A673 (cell line): Measurements from ENCODE around the gene CREB3L2. TPM values are rescaled to one million over a fixed set of nuclear protein-coding genes. Genes with fewer than 3 reads are reported as not detected.

Experiments
- BruUV-seq: library from RNA; stranded (reverse); fragments of 400-500 nt; replicated peaks from 2 replicates; lab custom pipeline; 2021; lab: Mats Ljungman, UMichigan
- CTCF ChIA-PET: fragments of 300-600 bp; sonication (Branson Sonifier 250); formaldehyde crosslinking; loops from one replicate; lab custom pipeline; 2022; ENCODE audit warnings: antibody characterized with exemption; lab: Charles Lee
- POLR2A ChIA-PET: fragments of 300-600 bp; sonication (Branson Sonifier 250); formaldehyde crosslinking; loops from one replicate; lab custom pipeline; 2022; ENCODE audit warnings: antibody characterized with exemption; ENCODE audit not compliant: low non-redundant PET; lab: Charles Lee
- DNase-seq: peaks from one replicate; pipeline ENCODE4 v3.0.0-alpha.2; 2015; ENCODE audit warnings: low spot score
- H3K27ac ChIP-seq: fragments of 200-600 bp; sonication (generic); 2 replicates; pipeline ENCODE4 v1.5.1; 2016; ENCODE audit warnings: mixed run types, low read depth, mild to moderate bottlenecking, mixed read lengths, antibody characterized with exemption, low read length; ENCODE audit not compliant: poor library complexity, severe bottlenecking
- H3K27me3 ChIP-seq: fragments of 200-600 bp; sonication (generic); replicated peaks from 2 replicates; pipeline ENCODE4 v1.6.1; 2017; ENCODE audit warnings: mixed run types, low read depth, mild to moderate bottlenecking, mixed read lengths, antibody characterized with exemption, low read length; ENCODE audit not compliant: insufficient read depth, poor library complexity
- H3K36me3 ChIP-seq: fragments of 200-600 bp; sonication (generic); 2 replicates; pipeline ENCODE4 v1.6.1; 2016; ENCODE audit warnings: mixed run types, mild to moderate bottlenecking, mixed read lengths, antibody characterized with exemption, low read length; ENCODE audit not compliant: insufficient read depth, poor library complexity, severe bottlenecking
- H3K4me1 ChIP-seq: fragments of 200-600 bp; sonication (generic); 2 replicates; pipeline ENCODE4 v1.6.1; 2017; ENCODE audit warnings: mixed run types, mild to moderate bottlenecking, mixed read lengths, antibody characterized with exemption, low read length; ENCODE audit not compliant: insufficient read depth, poor library complexity, severe bottlenecking
- H3K4me3 ChIP-seq: fragments of 200-600 bp; sonication (generic); 2 replicates; pipeline ENCODE4 v1.5.1; 2016; ENCODE audit warnings: low read depth, mixed run types, mild to moderate bottlenecking, mixed read lengths, low read length; ENCODE audit not compliant: poor library complexity, severe bottlenecking
- H3K9me3 ChIP-seq: fragments of 200-600 bp; sonication (generic); 2 replicates; pipeline ENCODE4 v1.6.1; 2016; ENCODE audit warnings: mixed run types, low read depth, mild to moderate bottlenecking, mixed read lengths, antibody characterized with exemption, low read length; ENCODE audit not compliant: poor library complexity, severe bottlenecking
- EZH2 ChIP-seq: fragments of 200-600 bp; sonication (generic); IDR thresholded peaks from 2 replicates; pipeline ENCODE4 v1.6.1; 2017; ENCODE audit warnings: borderline replicate concordance, low read depth, mild to moderate bottlenecking, mixed read lengths, antibody characterized with exemption, low read length; ENCODE audit not compliant: poor library complexity, severe bottlenecking
- intact Hi-C: fragments of 100-400 bp; cut with micrococcal nuclease; formaldehyde crosslinking; loops from one replicate; pipeline ENCODE4 v1.10.0; 2022; ENCODE audit not compliant: unreplicated experiment
- total RNA-seq: library from RNA; stranded (reverse); gene quantifications from 2 replicates; pipeline ENCODE4 v1.2.3, GENCODE V29; 2021
- TF ChIP-seq, protein P1 (sequence below): fragments of 300-800, 200-600 bp; sonication (generic); conservative IDR thresholded peaks from 2 replicates; pipeline ENCODE4 v1.5.1; 2017; ENCODE audit warnings: low read depth, mild to moderate bottlenecking, antibody characterized with exemption, low read length, moderate library complexity, mixed read lengths

CREB3L2 gene
- total RNA-seq, 1 experiment from 2014 or later, result 17.0 TPM

GRCh38 chr7:137879357-137880158 is 122.3 kb downstream of the CREB3L2 start:
- no peaks in the 10 kb centered on the region for H3K27me3 ChIP-seq
- no peak overlapping the region for H3K27ac ChIP-seq
- peaks cover 6% of the 10 kb centered on the region for H3K36me3 ChIP-seq
- no peak overlapping the region for H3K4me3 ChIP-seq
- intact Hi-C loops, result no loop called here
- CTCF ChIA-PET, result no interaction called here
- no peak for DNase-seq
- H3K4me1 ChIP-seq, result no peaks in the 10 kb centered on the region
- TF ChIP-seq, protein P1, sequence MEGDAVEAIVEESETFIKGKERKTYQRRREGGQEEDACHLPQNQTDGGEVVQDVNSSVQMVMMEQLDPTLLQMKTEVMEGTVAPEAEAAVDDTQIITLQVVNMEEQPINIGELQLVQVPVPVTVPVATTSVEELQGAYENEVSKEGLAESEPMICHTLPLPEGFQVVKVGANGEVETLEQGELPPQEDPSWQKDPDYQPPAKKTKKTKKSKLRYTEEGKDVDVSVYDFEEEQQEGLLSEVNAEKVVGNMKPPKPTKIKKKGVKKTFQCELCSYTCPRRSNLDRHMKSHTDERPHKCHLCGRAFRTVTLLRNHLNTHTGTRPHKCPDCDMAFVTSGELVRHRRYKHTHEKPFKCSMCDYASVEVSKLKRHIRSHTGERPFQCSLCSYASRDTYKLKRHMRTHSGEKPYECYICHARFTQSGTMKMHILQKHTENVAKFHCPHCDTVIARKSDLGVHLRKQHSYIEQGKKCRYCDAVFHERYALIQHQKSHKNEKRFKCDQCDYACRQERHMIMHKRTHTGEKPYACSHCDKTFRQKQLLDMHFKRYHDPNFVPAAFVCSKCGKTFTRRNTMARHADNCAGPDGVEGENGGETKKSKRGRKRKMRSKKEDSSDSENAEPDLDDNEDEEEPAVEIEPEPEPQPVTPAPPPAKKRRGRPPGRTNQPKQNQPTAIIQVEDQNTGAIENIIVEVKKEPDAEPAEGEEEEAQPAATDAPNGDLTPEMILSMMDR, result no peak
- TF ChIP-seq EZH2, result no peak
- no peaks in the 10 kb centered on the region for H3K9me3 ChIP-seq
- POLR2A ChIA-PET, result no interaction called here
- BruUV-seq, result no TSS peak

DNA sequence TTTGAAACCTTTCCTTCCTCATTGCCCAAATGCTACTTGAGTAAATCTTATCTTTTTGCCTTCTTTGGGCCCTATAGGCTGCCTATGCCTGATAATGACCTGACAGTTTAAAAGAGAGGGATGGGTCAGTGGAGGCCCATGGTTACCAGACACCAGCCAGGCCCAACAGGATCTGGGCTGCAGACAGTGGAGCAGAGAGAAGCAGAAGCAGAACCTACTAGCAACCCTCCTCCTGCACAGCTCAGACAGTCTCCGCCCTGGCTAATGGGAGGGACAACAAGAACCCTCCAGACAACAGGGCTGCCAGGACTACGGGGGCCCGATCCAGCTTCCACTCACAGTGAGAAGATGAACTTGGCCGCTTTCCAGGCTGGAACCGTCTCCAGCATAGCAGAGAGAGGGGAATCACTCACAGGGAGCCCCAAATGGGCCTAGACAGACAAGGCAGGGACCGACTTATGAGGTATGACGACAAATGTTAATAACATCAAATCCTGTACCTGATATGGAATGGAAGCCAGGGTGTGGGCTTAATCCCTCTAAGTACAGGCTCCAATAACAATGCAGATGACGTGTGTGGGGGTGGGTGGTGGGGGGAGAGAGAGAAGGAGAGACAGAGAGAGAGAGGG is 123.4 kb downstream of the CREB3L2 start:
- TF ChIP-seq, protein P1, result no peak
- TF ChIP-seq EZH2, result no peak
- intact Hi-C loops, result no loop called here
- CTCF ChIA-PET, result no interaction called here
- H3K4me1 ChIP-seq, result no peaks in the 10 kb centered on the region
- POLR2A ChIA-PET, result no interaction called here
- no peaks in the 10 kb centered on the region for H3K9me3 ChIP-seq
- no peak for DNase-seq
- H3K36me3 ChIP-seq, result peaks cover 6% of the 10 kb centered on the region
- no TSS peak for BruUV-seq
- H3K27ac ChIP-seq, result no peak overlapping the region
- H3K27me3 ChIP-seq, result no peaks in the 10 kb centered on the region
- H3K4me3 ChIP-seq, result no peak overlapping the region

- Histone ChIP-seq H3K9me3 (no peaks in the 10 kb centered on the region), H3K4me1 (no peaks in the 10 kb centered on the region), H3K27ac (no peak overlapping the region), H3K36me3 (peaks cover 3% of the 10 kb centered on the region), H3K27me3 (no peaks in the 10 kb centered on the region), H3K4me3 (no peak overlapping the region)
- CTCF ChIA-PET, result interaction anchor here (0.5 kb wide), 1 partner anchor 130 kb away, joined by 3 read pairs; no protein-coding TSS in a partner anchor
- BruUV-seq, result no TSS peak
- peak; percentile 30 for DNase-seq
- POLR2A ChIA-PET, result no interaction called here
- no peak for TF ChIP-seq EZH2
- TF ChIP-seq, protein P1, result no peak
- intact Hi-C loops, result no loop called here
Observed at GRCh38 chr7:137877027-137877675, 124.7 kb downstream of the CREB3L2 start.
